CD4-positive, alpha-beta T cell treated with Interleukin-10 for 1 hour (primary cell): ENCODE data around the gene GALNT18.

Experiments used
- DNase-seq: peaks from one replicate; pipeline ENCODE4 v3.0.0-alpha.2; 2020

Gene GALNT18

GRCh38 chr11:11400635-11401232, 221.1 kb downstream of the GALNT18 start:
- DNase-seq: no peak

GRCh38 chr11:11400121-11400520, 221.7 kb downstream of the GALNT18 start:
- no peak for DNase-seq

GRCh38 chr11:11397781-11398180, 224.0 kb downstream of the GALNT18 start:
- DNase-seq: no peak

GRCh38 chr11:11397036-11397415, 224.8 kb downstream of the GALNT18 start:
- DNase-seq: no peak

- DNase-seq: no peak
Observed at GRCh38 chr11:11396301-11397035, 225.3 kb downstream of the GALNT18 start.

GRCh38 chr11:11395126-11395525, 226.7 kb downstream of the GALNT18 start:
- DNase-seq: no peak

- no peak for DNase-seq
Observed at GRCh38 chr11:11394241-11394640, 227.6 kb downstream of the GALNT18 start.

GRCh38 chr11:11391796-11392463, 229.9 kb downstream of the GALNT18 start:
- DNase-seq: no peak

- DNase-seq: no peak
Observed at GRCh38 chr11:11391169-11391568, 230.6 kb downstream of the GALNT18 start.

GRCh38 chr11:11390068-11390771, 231.6 kb downstream of the GALNT18 start:
- DNase-seq: no peak

GRCh38 chr11:11389238-11389637, 232.6 kb downstream of the GALNT18 start:
- no peak for DNase-seq

GRCh38 chr11:11387622-11388305, 234.0 kb downstream of the GALNT18 start:
- DNase-seq: no peak

- DNase-seq: no peak
Observed at GRCh38 chr11:11387207-11387606, 234.6 kb downstream of the GALNT18 start.

- no peak for DNase-seq
Observed at GRCh38 chr11:11384829-11385228, 237.0 kb downstream of the GALNT18 start.

- no peak for DNase-seq
Observed at GRCh38 chr11:11383995-11384394, 237.8 kb downstream of the GALNT18 start.

GRCh38 chr11:11382858-11383532, 238.8 kb downstream of the GALNT18 start:
- DNase-seq: no peak

- DNase-seq: no peak
Observed at GRCh38 chr11:11381471-11382105, 240.2 kb downstream of the GALNT18 start.

- DNase-seq: no peak
Observed at GRCh38 chr11:11380883-11381282, 240.9 kb downstream of the GALNT18 start.

GRCh38 chr11:11380340-11380739, 241.5 kb downstream of the GALNT18 start:
- no peak for DNase-seq

- no peak for DNase-seq
Observed at GRCh38 chr11:11379661-11380060, 242.1 kb downstream of the GALNT18 start.

- DNase-seq: no peak
Observed at GRCh38 chr11:11378184-11378940, 243.4 kb downstream of the GALNT18 start.
